ENCODE data around the gene SPRR2E.
"Not testable (repeated sequence)": the region's sequence is repeated elsewhere in the genome, so short reads cannot be mapped to it uniquely, and the experiment has no call there.

SPRR2E gene

DNA sequence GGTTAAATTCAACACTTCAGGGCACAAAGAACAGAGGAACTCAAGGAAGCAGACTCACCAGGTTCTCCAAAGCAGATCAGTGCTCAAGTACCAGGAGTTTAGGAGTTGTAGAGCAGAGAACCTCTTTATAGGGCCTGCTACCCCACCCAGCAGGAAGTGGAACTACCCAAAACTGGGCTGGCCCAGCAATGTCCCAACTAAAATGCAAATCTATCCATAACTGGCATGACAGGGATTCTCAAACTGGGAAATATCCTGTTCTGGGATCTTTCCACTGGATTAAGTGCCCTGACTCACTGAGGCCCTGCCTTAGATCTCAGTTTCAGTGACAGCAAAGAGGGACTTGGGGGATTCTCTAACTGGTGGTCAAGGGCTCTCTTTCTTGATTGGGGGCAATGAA is at the start of gene SPRR2E:
Gene SPRR2E, minus strand, starts transcription at position 101 of the 400 bp plus-strand sequence. CDS start 775 bp downstream, outside the sequence.
- no peak for DNase-seq

DNA sequence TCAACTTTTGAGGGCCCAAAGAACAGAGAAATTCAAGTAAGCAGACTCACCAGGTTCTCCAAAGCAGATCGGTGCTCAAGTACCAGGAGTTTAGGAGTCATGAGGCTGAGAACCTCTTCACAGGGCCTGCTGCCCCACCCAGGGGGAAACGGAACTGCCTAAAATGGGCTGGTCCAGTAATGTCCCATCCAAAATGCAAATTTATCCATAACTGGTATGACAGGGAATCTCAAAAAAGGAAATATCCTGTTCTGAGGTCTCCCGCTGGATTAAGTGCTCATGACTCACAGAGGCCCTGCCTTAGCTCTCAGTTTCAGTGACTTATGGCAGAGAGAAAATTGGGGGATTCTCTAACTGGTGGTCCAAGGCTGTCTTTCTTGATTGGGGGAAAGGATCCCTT is 47.1 kb upstream of the SPRR2E start:
- DNase-seq = no peak

GRCh38 chr1:153140484-153140883 is 46.2 kb upstream of the SPRR2E start:
- no peak for DNase-seq

DNA sequence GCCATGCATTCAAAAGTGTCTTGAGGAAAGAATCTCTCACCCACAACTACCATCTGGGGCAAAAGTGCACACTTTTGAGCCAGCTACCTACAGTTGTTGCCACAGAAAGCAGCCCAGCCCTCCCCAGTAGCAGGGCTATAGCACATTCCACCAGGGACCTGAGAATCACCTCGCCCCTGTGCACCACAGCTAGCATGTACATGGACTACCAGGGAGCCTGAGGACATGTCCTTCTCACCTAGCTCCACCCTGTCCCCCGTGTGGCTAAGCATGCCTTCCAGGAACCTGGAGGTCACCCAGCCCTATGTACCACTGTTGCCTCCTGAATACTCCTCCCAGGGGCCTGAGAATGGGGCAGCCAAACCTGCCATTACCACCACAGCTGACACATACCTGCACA is 39.4 kb upstream of the SPRR2E start:
- DNase-seq = no peak

- DNase-seq = no peak
These were observed 38.9 kb upstream of the SPRR2E start for GRCh38 chr1:153133267-153133666.

DNA sequence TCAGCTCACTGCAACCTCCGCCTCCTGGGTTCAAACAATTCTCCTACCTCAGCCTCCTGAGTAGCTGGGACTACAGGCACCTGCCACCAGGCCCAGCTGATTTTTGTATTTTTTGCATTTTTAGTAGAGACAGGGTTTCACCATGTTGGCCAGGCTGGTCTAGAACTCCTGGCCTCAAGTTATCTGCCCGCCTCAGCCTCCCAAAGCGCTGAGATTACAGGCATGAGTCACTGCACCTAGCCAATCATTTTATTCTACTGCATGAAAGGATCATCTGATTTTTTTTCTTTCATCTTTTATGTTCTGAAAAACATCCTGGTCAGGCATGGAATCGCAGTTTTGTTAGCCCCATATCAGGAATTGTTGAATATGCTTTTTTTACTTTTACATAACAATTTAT is 34.4 kb upstream of the SPRR2E start:
- not testable (repeated sequence) for DNase-seq

GRCh38 chr1:153127296-153127695 is 33.0 kb upstream of the SPRR2E start:
- DNase-seq = no peak

- DNase-seq = no peak
These were observed 31.2 kb upstream of the SPRR2E start for GRCh38 chr1:153125536-153125935.

DNA sequence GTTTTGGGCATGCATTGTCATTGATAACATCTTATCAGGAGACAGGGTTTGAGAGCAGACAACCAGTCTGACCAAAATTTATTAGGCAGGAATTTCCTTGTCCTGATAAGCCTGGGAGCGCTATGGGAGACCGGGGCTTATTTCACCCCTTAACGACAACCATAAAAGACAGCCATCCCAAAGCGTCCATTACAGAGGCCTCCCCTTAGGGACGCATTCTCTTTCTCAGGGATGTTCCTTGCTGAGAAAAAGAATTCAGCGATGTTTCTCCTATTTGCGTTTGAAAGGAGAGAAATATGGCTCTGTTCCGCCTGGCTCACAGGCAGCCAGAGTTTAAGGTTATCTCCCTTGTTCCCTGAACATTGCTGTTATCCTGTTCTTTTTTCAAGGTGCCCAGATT is 29.5 kb upstream of the SPRR2E start:
- not testable (repeated sequence) for DNase-seq

DNA sequence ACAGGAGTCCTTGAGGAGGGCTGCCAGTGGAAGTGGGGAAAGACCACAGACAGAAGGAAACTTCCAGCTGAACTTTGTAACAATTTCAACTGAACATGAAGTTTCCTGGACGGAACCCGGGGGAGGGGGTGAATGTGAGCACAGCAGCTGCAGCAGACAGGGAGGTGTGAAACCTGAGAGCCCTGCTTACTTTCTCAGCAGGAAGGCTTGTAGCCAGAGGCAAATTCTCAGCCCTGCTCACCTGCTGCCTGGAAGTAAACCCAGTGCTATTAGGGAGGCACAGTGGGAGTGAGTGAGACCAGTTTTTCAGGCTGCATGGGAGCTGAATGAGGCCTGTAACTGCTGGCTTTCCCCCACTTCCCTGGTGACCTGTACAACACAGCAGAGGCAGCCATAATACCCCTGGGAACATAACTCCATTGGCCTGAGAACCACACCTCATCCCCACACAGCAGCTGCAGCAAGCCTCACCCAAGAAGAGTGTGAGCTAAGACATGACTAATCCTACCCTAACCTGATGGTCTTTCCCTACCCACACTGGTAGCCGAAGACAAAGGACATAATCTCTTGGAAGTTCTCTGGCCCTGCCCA is 28.6 kb upstream of the SPRR2E start:
- no peak for DNase-seq

GRCh38 chr1:153120945-153121344 is 26.6 kb upstream of the SPRR2E start:
- DNase-seq = no peak

- DNase-seq = no peak
These were observed 25.2 kb upstream of the SPRR2E start for GRCh38 chr1:153119491-153119971.

GRCh38 chr1:153115264-153115663 is 20.9 kb upstream of the SPRR2E start:
- not testable (repeated sequence) for DNase-seq

GRCh38 chr1:153113416-153113815 is 19.1 kb upstream of the SPRR2E start, which contains the start of gene SPRR2F:
Gene SPRR2F (minus strand): TSS chr1:153113516. CDS start chr1:153112733, 783 bp downstream.
- no peak for DNase-seq

DNA sequence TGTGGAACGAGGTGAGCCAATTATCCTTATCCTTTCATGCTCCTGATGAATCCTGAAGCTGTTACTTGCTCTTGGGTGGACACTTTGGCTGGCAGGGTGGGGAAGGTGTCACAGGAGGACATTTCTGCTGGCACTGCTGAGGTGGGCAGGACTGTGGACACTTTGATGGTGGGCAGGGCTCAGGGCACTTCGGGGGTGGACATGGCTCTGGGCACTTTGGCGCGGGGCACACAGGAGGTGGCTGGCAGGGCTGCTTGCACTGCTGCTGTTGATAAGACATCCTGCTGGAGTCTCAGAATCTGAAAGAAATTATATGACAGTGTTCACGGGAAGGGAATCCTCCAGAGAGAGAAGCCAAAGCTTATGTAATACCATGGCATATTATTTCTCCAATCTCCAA is 18.1 kb upstream of the SPRR2E start:
- not testable (repeated sequence) for DNase-seq

- DNase-seq = no peak
These were observed 5.9 kb upstream of the SPRR2E start for GRCh38 chr1:153100245-153100644.

GRCh38 chr1:153099461-153100045 is 5.2 kb upstream of the SPRR2E start:
- DNase-seq = no peak

DNA sequence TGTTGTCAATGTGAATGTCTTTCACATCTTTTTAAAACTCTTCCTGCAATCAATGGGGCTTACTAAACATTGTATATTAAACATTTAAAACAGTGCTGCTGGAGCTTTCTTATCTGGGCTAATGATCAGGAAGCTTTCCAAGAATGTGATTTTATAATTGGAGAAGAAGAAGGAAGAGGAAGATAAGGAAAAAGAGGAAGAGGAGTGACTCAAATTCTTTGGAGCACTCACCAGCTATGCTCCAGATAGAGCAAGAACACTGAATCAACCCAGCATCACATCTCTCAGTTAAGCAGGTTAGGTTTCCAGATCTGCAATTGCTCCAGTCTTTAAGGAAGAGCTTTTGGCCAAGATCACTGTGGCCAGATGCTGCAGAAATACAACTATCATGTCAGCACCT is 1.4 kb upstream of the SPRR2E start:
- DNase-seq = no peak

GRCh38 chr1:153087652-153088051 is 6.7 kb downstream of the SPRR2E start:
- DNase-seq = no peak

GRCh38 chr1:153081736-153082135 is 12.6 kb downstream of the SPRR2E start:
- DNase-seq = no peak

DNA sequence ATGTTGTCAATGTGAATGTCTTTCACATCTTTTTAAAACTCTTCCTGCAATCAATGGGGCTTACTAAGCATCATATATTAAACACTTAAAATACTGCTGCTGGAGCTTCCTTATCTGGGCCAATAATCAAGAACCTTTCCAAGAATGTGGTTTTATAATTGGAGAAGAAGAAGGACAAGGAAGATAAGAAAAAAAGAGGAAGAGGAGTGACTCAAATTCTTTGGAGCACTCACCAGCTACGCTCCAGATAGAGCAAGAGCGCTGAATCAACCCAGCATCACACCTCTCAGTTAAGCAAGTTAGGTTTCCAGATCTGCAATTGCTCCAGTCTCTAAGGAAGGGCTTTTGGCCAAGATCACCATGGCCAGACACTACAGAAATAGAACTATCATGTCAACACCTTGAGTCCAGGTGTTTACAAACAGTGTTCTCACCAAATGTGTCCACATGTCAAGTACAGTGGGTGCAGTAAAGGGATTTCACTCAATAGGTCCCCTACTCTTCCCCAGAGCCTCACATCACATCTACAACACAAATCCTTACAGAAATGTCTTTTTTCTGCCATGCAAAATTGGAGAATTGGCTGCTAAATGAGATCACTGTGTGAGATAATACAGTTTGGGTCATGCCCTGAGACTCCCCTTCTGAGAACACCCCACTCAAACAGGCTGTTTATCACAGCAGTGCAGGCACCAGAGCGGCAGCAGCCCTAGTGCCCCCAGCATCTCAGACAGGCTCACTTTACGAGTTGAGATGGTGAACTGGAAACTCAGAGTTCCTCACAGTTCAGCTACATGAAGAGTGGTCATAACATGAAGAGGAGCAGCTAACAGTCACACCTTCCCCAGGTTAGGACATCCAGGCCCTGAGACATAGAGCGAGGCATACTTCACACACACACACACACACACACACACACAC is 21.3 kb downstream of the SPRR2E start:
- DNase-seq = no peak

DNA sequence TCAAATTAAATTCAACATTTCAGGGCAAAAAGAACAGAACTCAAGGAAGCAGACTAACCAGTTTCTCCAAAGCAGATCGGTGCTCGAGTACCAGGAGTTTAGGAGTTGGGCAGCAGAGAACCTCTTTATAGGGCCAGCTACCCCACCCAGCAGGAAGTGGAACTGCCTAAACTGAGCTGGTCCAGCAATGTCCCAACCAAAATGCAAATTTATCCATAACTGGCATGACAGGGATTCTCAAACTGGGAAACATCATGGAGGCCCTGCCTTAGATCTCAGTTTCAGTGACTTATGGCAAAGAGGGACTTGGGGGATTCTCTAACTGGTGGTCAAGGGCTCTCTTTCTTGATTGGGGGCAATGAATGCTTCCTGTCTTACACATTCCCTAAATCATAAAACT is 22.8 kb downstream of the SPRR2E start, which contains the start of gene SPRR2B:
Gene SPRR2B, minus strand, starts transcription at position 101 of the 400 bp plus-strand sequence. CDS start 772 bp downstream, outside the sequence.
- DNase-seq = no peak

- DNase-seq = no peak
These were observed 24.1 kb downstream of the SPRR2E start for GRCh38 chr1:153070243-153070642.
